ENCODE results near the gene MOCS2. TPM values are rescaled to one million over a fixed set of nuclear protein-coding genes. Genes with fewer than 3 reads are reported as not detected.

The MOCS2 gene
- total and polyA plus RNA-seq, 2 of the 8 experiments (the other 6 are each of a cell fraction or from before 2014, with no cell fraction given) = 6.7 to 16.1 TPM

DNA sequence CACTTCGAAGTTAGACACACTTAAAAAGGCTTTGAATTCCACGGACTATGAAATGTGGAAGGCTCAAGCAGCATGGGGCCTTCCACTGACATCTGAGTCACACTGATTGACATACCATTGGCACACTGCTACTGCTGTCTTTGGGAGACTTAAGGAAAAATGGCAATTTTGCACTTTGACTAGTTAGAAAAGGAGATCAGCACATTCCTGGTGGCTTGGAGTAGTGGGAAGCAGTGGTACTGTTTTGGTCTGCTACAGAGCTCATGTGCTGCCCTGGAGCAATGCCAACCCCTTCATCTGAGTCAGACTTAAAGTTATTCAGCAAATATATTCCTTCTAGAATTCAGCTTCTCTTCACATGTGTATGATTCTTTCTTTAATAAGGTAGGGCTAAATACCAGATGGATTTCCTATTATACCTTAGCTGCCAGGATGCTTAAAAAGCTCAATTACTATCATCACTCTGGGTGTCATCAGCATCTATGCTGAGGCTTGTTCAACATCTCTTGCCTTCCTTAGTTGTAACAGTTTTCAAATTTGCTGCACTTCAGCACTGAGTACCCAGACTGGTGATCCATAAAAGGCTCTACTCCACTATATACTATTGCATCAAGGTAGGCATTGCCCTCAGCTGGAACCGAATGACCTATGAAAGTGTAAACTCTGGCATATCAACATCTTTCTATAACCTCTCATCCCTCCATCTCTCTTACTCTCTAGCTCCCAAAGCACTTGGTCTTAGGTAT, 42.3 kb upstream of the MOCS2 start:
- no peaks in the 10 kb centered on the region for H3K9me3 ChIP-seq (ENCODE audit: insufficient read depth in 2 of 2, low read depth in 1 of 2, low read length in 1 of 2)
- no peak for DNase-seq (ENCODE audit: low read depth in 1 of 2, low spot score in 2 of 2)
- no peak overlapping the region for H3K4me3 ChIP-seq (ENCODE audit: extremely low read depth in 1 of 4, insufficient read depth in 2 of 4, low read depth in 3 of 4, low read length in 4 of 4)
- H3K9ac ChIP-seq (replicated peaks in 1 of 4; ENCODE audit: extremely low read depth in 1 of 4, low read depth in 3 of 4, low read length in 3 of 4) = no peak overlapping the region
- H3K56ac ChIP-seq (replicated peaks; ENCODE audit: insufficient read length, low read depth, low read length) = no peak overlapping the region
- no peak overlapping the region for H2BK20ac ChIP-seq (ENCODE audit: low read length)
- H4K8ac ChIP-seq (ENCODE audit: extremely low read depth, insufficient read depth, low read length) = no peak overlapping the region
- ChIA-PET POLR2A (ENCODE audit: partially characterized antibody) (no interaction called here), CTCF (ENCODE audit: partially characterized antibody) (no interaction called here)
- no peak overlapping the region for H2BK5ac ChIP-seq (ENCODE audit: low read depth, low read length)
- no peak overlapping the region for H3K4me2 ChIP-seq (ENCODE audit: insufficient read depth in 1 of 2, low read depth in 2 of 2, low read length in 2 of 2)
- no peaks in the 10 kb centered on the region for H3K79me1 ChIP-seq (ENCODE audit: low read depth, low read length)
- 90% methylated on average over 3 of the region's 3 CpGs; no CpG with 5 or more reads in 1 of the 2 experiments for WGBS, 2 experiments (ENCODE audit: extremely low coverage in 1 of 2, insufficient coverage in 1 of 2, insufficient read length in 1 of 2, insufficient replicate concordance in 2 of 2, low coverage in 1 of 2, low lambda C conversion rate in 2 of 2, missing lambda C conversion rate in 1 of 2)
- H4K91ac ChIP-seq (replicated peaks; ENCODE audit: insufficient read length, low read length) = no peak overlapping the region
- no peak for FAIRE-seq
- H3K23ac ChIP-seq (ENCODE audit: insufficient read length) = no peak overlapping the region
- no peak overlapping the region for H2AK5ac ChIP-seq (ENCODE audit: low read depth, low read length)
- H2BK15ac ChIP-seq (ENCODE audit: low read length) = no peak overlapping the region
- no peak overlapping the region for H4K5ac ChIP-seq (ENCODE audit: insufficient read length, low read depth, low read length)
- H3K79me2 ChIP-seq (ENCODE audit: control insufficient read depth in 1 of 2, insufficient read depth in 2 of 2, low read length in 2 of 2) = no peaks in the 10 kb centered on the region
- H3K18ac ChIP-seq (ENCODE audit: extremely low read depth, low read length) = no peak overlapping the region
- TF ChIP-seq TCF12 (IDR thresholded peaks at IDR 0.05; ENCODE audit: low read depth, low read length) = no peak
- no peak for TF ChIP-seq GABPA (IDR thresholded peaks at IDR 0.05; ENCODE audit: borderline replicate concordance, insufficient read depth, low read length)
- no peak for TF ChIP-seq RFX5 (IDR thresholded peaks at IDR 0.05; ENCODE audit: borderline replicate concordance, low read depth, low read length)
- no peak for TF ChIP-seq YY1 (IDR thresholded peaks at IDR 0.05; ENCODE audit: low read depth, low read length)
- no peak for TF ChIP-seq CREB1 (IDR thresholded peaks at IDR 0.05)
- TF ChIP-seq POU5F1 (IDR thresholded peaks at IDR 0.05; ENCODE audit: low read depth, low read length) = no peak
- no peak for TF ChIP-seq CHD2 (IDR thresholded peaks at IDR 0.05; ENCODE audit: low read length)
- TF ChIP-seq GTF2F1 (IDR thresholded peaks at IDR 0.05; ENCODE audit: borderline replicate concordance, low read depth, low read length) = no peak
- no peak overlapping the region for H3K27ac ChIP-seq (ENCODE audit: low read depth, low read length)
- no peaks in the 10 kb centered on the region for H3K27me3 ChIP-seq (replicated peaks in 1 of 4; ENCODE audit: control insufficient read depth in 3 of 4, extremely low read depth in 1 of 4, insufficient read depth in 3 of 4, low read length in 3 of 4)
- H3K14ac ChIP-seq (ENCODE audit: insufficient read length) = no peak overlapping the region
- H3K4me1 ChIP-seq (replicated peaks in 1 of 4; ENCODE audit: control insufficient read depth in 3 of 4, insufficient read depth in 4 of 4, low read length in 3 of 4) = no peaks in the 10 kb centered on the region
- H3K36me3 ChIP-seq (ENCODE audit: control insufficient read depth in 2 of 4, insufficient read depth in 4 of 4, low read length in 3 of 4) = no peaks in the 10 kb centered on the region
- no peak overlapping the region for H2BK120ac ChIP-seq (replicated peaks; ENCODE audit: low read depth, low read length)
- H3K4ac ChIP-seq (replicated peaks; ENCODE audit: insufficient read length, low read depth, low read length) = no peak overlapping the region
- H2BK12ac ChIP-seq (ENCODE audit: low read depth, low read length) = no peak overlapping the region
- H3K23me2 ChIP-seq (ENCODE audit: low read depth, low read length) = no peaks in the 10 kb centered on the region
- no peak overlapping the region for H2AFZ ChIP-seq (ENCODE audit: low read length)
- no peaks in the 10 kb centered on the region for H4K20me1 ChIP-seq (replicated peaks in 1 of 2; ENCODE audit: control insufficient read depth in 1 of 2, insufficient read depth in 2 of 2, low read length in 2 of 2)
